ENCODE measurements around the gene BLVRA.

- TF ChIP-seq POLR2AphosphoS5 (IDR thresholded peaks at IDR 0.05; ENCODE audit: low read depth, low read length) (no peak), FOXP2 (optimal IDR thresholded peaks at IDR 0.05; ENCODE audit: borderline replicate concordance, extremely low read depth, extremely low read length, insufficient read depth) (no peak), SIN3A (IDR thresholded peaks at IDR 0.05; ENCODE audit: borderline replicate concordance, insufficient read depth, low read length) (no peak), REST (IDR thresholded peaks at IDR 0.05; ENCODE audit: insufficient read depth in 1 of 2, low read depth in 2 of 2, low read length in 2 of 2) (no peak)
Observed at GRCh38 chr7:43753271-43753810, 5.1 kb upstream of the BLVRA start.

All from PFSK-1 (cell line).